Hepatocyte (in vitro differentiated cells): ENCODE data around the gene NNAT. TPM values are rescaled to one million over a fixed set of nuclear protein-coding genes. Genes with fewer than 3 reads are reported as not detected.
"Not testable (repeated sequence)": the region's sequence is repeated elsewhere in the genome, so short reads cannot be mapped to it uniquely, and the experiment has no call there.

Experiments
- DNase-seq: peaks from one replicate; pipeline ENCODE4 v3.0.0-alpha.2; 2016; ENCODE audit warnings: low spot score
- H2AFZ ChIP-seq: fragments of 200-600 bp; sonication (generic); 2 replicates; pipeline ENCODE4 v1.6.0; 2016; ENCODE audit warnings: antibody characterized with exemption, mild to moderate bottlenecking
- H3K27ac ChIP-seq: fragments of 200-600 bp; sonication (generic); 2 replicates; pipeline ENCODE4 v1.5.1; 2016; ENCODE audit warnings: mild to moderate bottlenecking
- H3K27me3 ChIP-seq: fragments of 200-600 bp; sonication (generic); 2 replicates; pipeline ENCODE4 v1.6.1; 2016
- H3K36me3 ChIP-seq: fragments of 200-600 bp; sonication (generic); replicated peaks from 2 replicates; pipeline ENCODE4 v1.5.1; 2016; ENCODE audit warnings: low read depth; ENCODE audit not compliant: insufficient read depth
- H3K4me1 ChIP-seq: fragments of 200-600 bp; sonication (generic); 2 replicates; pipeline ENCODE4 v1.5.1; 2016; ENCODE audit warnings: mild to moderate bottlenecking, moderate library complexity; ENCODE audit not compliant: insufficient read depth
- H3K4me2 ChIP-seq: fragments of 200-600 bp; sonication (generic); 2 replicates; pipeline ENCODE4 v1.6.0; 2016
- H3K4me3 ChIP-seq: fragments of 200-600 bp; sonication (generic); 2 replicates; pipeline ENCODE4 v1.5.1; 2016; ENCODE audit warnings: mild to moderate bottlenecking
- H3K79me2 ChIP-seq: fragments of 200-600 bp; sonication (generic); 2 replicates; pipeline ENCODE4 v1.6.0; 2017; ENCODE audit warnings: mild to moderate bottlenecking
- H3K9me2 ChIP-seq: fragments of 200-600 bp; sonication (generic); replicated peaks from 2 replicates; pipeline ENCODE4 v1.6.0; 2017; ENCODE audit warnings: mild to moderate bottlenecking; ENCODE audit not compliant: insufficient read depth
- H3K9me3 ChIP-seq: fragments of 200-600 bp; sonication (generic); 2 replicates; pipeline ENCODE4 v1.5.1; 2016; ENCODE audit warnings: low read depth, mild to moderate bottlenecking
- H4K20me1 ChIP-seq: fragments of 200-600 bp; sonication (generic); 2 replicates; pipeline ENCODE4 v1.6.0; 2016; ENCODE audit warnings: mild to moderate bottlenecking; ENCODE audit not compliant: insufficient read depth, poor library complexity, severe bottlenecking
- CTCF ChIP-seq: fragments of 200-600 bp; sonication (generic); IDR thresholded peaks from 2 replicates; pipeline ENCODE4 v1.5.1; 2016; ENCODE audit warnings: antibody characterized with exemption, mild to moderate bottlenecking; ENCODE audit not compliant: poor library complexity
- EZH2 ChIP-seq: fragments of 200-600 bp; sonication (generic); IDR thresholded peaks from 2 replicates; pipeline ENCODE4 v1.6.1; 2016; ENCODE audit warnings: antibody characterized with exemption, mild to moderate bottlenecking, borderline replicate concordance
- EZH2phosphoT487 ChIP-seq: fragments of 200-600 bp; sonication (generic); IDR thresholded peaks from one replicate; pipeline ENCODE4 v1.6.1; 2018; ENCODE audit warnings: antibody characterized with exemption, mild to moderate bottlenecking, low read depth, moderate library complexity; ENCODE audit not compliant: unreplicated experiment, severe bottlenecking
- WGBS: methylation state at CpG from one replicate; pipeline ENCODE4 v1.1.6; 2016; ENCODE audit warnings: low lambda C conversion rate; ENCODE audit errors: missing lambda C conversion rate; 5-methylcytosine and 5-hydroxymethylcytosine counted together
- polyA plus RNA-seq: library from polyadenylated mRNA; unstranded; fragments of >200 nt; fragmentation: Nextera tagmentation; extraction: Ambion mirVana; gene quantifications from 2 replicates; pipeline ENCODE4 v1.2.1, GENCODE V29; 2016
- total RNA-seq: library from RNA; depleted of rRNA; stranded (reverse); fragments of >200 nt; gene quantifications from 2 replicates; pipeline ENCODE4 v1.2.3, GENCODE V29; 2014

The NNAT gene
- not detected in 2 replicates for total RNA-seq
- polyA plus RNA-seq, result 0.43 and 1.1 TPM in 2 replicates

GRCh38 chr20:37521061-37521771, at the start of gene NNAT:
TSS of gene NNAT (plus strand) at chr20:37521250. CDS start at chr20:37521332, 82 bp downstream.
- no peak within 1 kb of the TSS for H3K4me2 ChIP-seq
- TF ChIP-seq CTCF, result no peak
- TF ChIP-seq EZH2phosphoT487, result no peak
- TF ChIP-seq EZH2, result no peak
- H2AFZ ChIP-seq, result no peak within 1 kb of the TSS
- no peaks in the 10 kb centered on the region for H3K9me2 ChIP-seq
- H3K79me2 ChIP-seq, result peaks cover 97% of the 10 kb centered on the region
- no peak for DNase-seq
- no peaks in the 10 kb centered on the region for H3K9me3 ChIP-seq
- WGBS, result 99% methylated on average over 69 of the region's 69 CpGs
- H3K27ac ChIP-seq, result peak within 1 kb of the TSS; percentile 78
- H3K4me3 ChIP-seq, result no peak within 1 kb of the TSS
- H3K36me3 ChIP-seq, result no peaks in the 10 kb centered on the region
- H3K27me3 ChIP-seq, result no peaks in the 10 kb centered on the region
- H4K20me1 ChIP-seq, result peaks cover 72% of the 10 kb centered on the region
- peaks cover 60% of the 10 kb centered on the region for H3K4me1 ChIP-seq

DNA sequence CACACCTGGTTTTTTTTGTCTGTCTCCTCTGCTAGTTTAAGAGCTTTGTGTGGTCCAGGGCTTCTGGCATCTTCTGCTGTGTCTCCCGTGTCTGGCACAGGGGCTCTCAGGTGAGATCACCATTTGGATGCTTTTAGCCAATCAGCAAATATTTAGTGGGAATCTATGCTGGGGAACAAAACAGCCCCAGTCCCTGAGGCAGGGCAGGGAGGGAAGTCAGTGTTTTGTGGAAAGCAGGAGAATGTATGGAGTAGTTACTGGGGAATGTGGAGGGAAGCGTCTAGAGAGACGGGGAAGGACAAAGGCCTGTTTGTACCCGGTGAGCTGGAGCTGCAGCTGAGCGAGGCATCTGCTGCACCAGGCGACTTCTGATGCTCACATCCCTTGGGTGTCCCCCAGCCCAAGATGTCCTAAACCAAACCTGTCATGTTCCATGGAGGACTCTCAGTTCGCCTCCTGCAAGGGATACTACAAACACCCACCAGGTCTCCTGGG, 49.3 kb upstream of the NNAT start:
- TF ChIP-seq EZH2phosphoT487 (no peak), CTCF (no peak), EZH2 (no peak)
- Histone ChIP-seq H3K4me2 (no peak overlapping the region), H3K27ac (no peak overlapping the region), H3K9me3 (no peaks in the 10 kb centered on the region), H3K36me3 (no peaks in the 10 kb centered on the region), H4K20me1 (no peaks in the 10 kb centered on the region), H3K79me2 (no peaks in the 10 kb centered on the region), H3K4me3 (no peak overlapping the region), H3K27me3 (no peaks in the 10 kb centered on the region), H3K4me1 (no peaks in the 10 kb centered on the region), H2AFZ (no peak overlapping the region), H3K9me2 (no peaks in the 10 kb centered on the region)
- 85% methylated on average over 7 of the region's 7 CpGs for WGBS
- no peak for DNase-seq

DNA sequence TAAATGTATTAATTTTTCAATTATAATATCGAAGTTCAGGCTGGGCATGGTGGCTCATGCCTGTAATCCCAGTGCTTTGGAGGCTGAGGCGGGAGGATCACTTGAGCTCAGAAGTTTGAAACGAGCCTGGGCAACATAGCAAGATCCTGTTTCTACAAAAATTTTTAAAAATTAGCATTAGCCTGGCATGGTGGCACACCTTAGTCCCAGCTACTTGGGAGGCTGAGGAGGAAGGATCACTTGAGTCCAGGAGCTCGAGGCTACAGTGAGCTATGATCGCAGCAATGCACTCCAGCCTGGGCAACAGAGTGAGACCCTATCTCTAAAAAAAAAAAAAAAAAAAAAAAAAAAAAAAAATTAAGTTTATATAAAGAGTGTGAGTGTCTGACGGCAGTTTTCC, 48.6 kb upstream of the NNAT start:
- not testable (repeated sequence) for DNase-seq, H3K79me2 ChIP-seq, H3K4me3 ChIP-seq, H3K9me2 ChIP-seq, H2AFZ ChIP-seq, H3K9me3 ChIP-seq, H3K36me3 ChIP-seq, H3K27me3 ChIP-seq, H4K20me1 ChIP-seq, H3K27ac ChIP-seq, H3K4me1 ChIP-seq, H3K4me2 ChIP-seq
- 88% methylated on average over 6 of the region's 6 CpGs for WGBS

GRCh38 chr20:37473249-37474000, 47.6 kb upstream of the NNAT start:
- Histone ChIP-seq H3K4me1 (no peaks in the 10 kb centered on the region), H3K4me3 (no peak overlapping the region), H4K20me1 (no peaks in the 10 kb centered on the region), H3K36me3 (no peaks in the 10 kb centered on the region), H3K4me2 (no peak overlapping the region), H2AFZ (no peak overlapping the region), H3K9me2 (no peaks in the 10 kb centered on the region), H3K27me3 (no peaks in the 10 kb centered on the region), H3K9me3 (no peaks in the 10 kb centered on the region), H3K27ac (no peak overlapping the region), H3K79me2 (no peaks in the 10 kb centered on the region)
- TF ChIP-seq EZH2phosphoT487 (no peak), EZH2 (no peak), CTCF (no peak)
- 86% methylated on average over 11 of the region's 11 CpGs for WGBS
- DNase-seq, result no peak
